ENCODE results near the gene SETD4. TPM values are rescaled to one million over a fixed set of nuclear protein-coding genes. Genes with fewer than 3 reads are reported as not detected.

The SETD4 gene
- total and polyA plus RNA-seq, 2 of the 8 experiments (the other 6 are each of a cell fraction or from before 2014, with no cell fraction given) = 20.1 to 46.6 TPM

Small RNA genes within 50 kb of the gene (small RNA-seq; reads per million reads assigned to genes)
- not detected for gene RNU6-992P (ENCODE audit: insufficient read depth)

Other genes starting within 250 kb of the SETD4 start
- 1.8 and 2.3 TPM in 2 replicates for gene CBR1, start 9.5 kb upstream of the SETD4 start, total RNA-seq (2021; fragmentation: NEBNext Ultra II Directional; extraction: Animal tissue kit (Norgen Biotek cat#: 25700))
- 207 and 234 TPM in 2 replicates for gene CBR1, start 9.5 kb upstream of the SETD4 start, polyA plus RNA-seq (2011; rRNA removed)
- 4.3 TPM in 2 replicates for gene CBR3, start 74.6 kb upstream of the SETD4 start, total RNA-seq (2021; fragmentation: NEBNext Ultra II Directional; extraction: Animal tissue kit (Norgen Biotek cat#: 25700))
- gene CBR3, start 74.6 kb upstream of the SETD4 start, polyA plus RNA-seq (2011; rRNA removed) = 1.2 and 1.5 TPM in 2 replicates
- 9.9 and 10.6 TPM in 2 replicates for gene DOP1B, start 96.3 kb upstream of the SETD4 start, total RNA-seq (2021; fragmentation: NEBNext Ultra II Directional; extraction: Animal tissue kit (Norgen Biotek cat#: 25700))
- gene DOP1B, start 96.3 kb upstream of the SETD4 start, polyA plus RNA-seq (2011; rRNA removed) = 2.8 and 4.1 TPM in 2 replicates